GM21529 (cell line): Measurements from ENCODE around the gene PEMT.

Source experiments
- ATAC-seq: cut with Tn5 transposase; IDR thresholded peaks from one replicate; pipeline ENCODE4 v1.9.1; 2021; ENCODE audit not compliant: unreplicated experiment

The PEMT gene

DNA sequence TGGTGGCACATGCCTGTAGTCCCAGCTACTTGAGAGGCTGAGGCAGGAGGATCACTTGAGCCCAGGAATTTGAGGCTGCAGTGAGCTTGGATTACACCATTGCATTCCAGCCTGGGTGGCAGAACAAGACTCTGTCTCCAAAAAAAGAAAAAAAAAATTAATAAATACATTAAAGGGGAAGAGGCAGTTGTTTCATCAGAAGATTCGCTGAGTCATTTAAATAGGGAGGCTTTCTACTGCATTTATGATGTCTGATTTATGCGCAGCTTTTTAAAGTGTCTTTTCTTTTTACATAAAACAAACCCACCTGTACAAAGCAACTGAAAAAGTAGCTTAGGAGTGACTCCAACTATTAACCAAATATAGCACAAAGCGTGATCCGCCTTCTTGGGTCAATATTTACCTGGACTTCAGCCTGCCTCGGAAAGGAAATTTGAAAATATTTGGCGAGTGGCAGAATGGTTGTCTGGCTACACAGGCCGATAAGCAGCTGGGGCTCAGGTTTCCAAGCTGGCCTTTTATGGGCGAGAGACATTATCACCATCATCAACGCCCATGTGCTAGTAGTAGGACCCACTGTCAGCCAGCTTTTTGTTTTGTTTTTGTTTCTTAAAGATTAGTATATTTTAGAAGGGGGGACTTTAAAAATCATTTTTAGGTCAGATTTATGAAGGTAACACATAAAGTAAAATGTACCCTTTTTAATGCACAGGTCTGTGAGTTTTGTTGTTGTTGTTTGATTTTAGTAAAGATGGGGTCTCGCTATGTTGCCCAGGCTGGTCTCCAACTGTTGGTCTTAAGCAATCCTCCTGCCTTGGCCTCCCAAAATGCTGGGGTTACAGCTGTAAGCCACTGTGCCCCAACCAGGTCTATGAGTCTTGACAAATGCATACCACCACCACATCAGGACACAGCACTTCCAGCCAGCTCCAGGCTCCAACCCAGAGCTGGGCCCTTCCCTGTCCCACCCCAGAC is 52.8 kb downstream of the PEMT start:
- no peak for ATAC-seq

DNA sequence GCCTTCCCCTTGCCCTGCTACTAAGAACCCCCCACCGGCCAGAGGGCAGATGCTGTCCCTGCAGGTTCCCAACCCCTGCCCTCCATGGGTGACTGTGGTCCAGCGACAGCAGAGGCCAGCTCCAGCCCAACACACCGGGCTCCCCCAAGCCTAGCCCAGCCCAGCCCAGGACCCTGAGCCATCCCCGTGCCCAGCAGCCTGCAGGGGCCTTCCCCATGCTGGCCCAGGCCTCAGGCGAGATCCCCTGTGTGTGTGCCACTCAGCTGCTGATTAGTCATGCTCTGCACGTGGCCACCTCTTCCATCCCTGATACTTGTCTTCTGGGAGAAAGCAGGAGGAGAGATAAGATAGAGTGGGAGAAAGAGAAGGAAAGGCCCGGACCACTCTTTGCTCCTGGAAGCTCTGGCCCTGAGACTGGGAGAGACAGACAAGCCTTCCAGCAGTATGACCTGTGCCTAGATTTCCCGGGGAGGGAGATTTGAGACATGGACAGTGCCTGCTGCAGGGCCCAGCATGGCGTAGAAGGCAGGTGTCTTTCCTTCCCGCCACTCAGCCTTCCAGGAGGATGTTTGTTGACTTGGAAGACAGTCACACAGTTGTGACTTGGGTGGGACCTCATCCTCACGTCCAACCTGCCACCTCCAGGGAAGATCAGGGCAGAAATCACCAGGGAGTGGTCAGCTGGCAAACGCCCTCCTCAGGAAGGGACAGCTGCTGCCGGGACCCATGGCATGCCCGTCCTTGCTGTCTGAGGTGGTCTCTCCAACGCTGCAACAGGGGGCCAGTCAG is 54.0 kb downstream of the PEMT start:
- no peak for ATAC-seq

DNA sequence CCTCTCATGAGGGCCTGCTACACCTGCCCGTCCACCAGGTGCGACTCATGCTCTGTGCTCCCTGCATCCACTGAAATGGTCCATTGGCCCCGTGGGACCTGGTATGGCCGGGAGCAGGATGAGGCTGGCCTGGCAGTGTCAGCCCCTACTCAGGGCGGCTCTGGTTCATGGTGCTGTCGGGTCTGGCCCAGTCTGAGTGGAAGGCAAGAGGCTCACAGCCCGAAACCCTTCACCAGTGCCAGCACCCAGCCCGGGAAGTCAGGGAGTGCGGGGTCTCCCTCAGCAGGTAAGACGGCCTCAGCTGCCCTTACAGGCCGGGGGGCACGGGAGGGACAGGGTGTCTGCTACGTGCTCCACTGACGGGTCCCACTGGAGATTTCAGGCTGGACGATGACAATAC is 54.8 kb downstream of the PEMT start:
- ATAC-seq = no peak

DNA sequence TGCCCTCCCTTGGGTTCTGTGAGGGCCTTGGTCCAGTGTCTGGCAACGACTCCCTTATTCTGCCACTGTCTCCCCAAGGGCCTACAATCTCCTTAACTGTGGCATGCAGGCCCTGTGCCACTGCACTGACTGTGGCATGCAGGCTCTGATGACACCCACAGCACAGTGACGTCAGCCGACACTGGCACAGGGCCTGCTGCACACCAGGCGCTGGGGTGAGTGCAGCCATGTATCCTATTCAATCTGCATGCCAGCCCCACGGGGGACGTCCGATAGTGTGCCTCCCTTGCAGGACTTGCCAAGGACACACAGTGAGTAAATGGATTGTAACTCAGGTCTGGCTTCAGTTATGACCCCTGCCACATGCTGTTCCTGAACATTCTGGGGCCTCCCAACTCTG is 55.6 kb downstream of the PEMT start:
- ATAC-seq = no peak

DNA sequence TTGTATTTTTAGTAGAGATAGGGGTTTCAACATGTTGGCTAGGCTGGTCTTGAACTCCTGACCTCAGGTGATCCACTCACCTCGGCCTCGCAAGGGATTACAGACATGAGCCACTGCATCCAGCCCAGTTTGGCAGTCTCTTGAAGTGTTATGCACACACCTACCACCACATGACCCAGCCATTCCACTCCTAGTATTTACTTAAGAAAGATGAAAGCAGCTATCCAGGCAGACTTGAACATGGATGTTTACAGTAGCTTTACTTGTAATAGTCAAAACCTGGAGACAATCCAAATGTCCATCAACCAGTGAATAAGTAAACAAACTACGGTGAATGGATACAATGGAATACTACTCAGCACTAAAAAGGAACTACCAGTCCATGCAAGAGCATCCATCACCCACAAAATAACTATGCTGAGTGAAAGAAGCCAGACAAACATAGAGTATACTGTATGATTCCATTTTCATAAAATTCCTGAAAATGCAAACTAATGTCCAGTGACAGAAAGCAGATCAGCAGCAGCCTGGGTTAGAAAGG is 57.5 kb downstream of the PEMT start:
- no peak for ATAC-seq

DNA sequence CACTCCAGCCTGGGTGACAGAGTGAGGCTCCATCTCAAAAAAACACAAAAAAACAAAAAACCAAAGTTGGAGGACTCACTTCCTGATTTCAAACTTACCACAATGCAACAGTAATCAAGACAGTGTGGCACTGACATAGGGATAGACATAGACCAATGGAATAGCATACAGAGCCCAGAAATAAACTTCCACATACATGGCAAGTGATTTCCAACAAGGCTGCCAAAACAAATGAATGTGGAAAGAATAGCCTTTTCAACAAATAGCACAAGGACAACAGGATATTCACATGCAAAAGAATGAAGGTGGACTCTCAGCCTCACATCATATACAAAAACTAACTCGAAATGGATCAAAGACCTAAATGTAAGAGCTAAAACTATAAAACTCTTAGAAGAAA is 58.5 kb downstream of the PEMT start:
- no peak for ATAC-seq

DNA sequence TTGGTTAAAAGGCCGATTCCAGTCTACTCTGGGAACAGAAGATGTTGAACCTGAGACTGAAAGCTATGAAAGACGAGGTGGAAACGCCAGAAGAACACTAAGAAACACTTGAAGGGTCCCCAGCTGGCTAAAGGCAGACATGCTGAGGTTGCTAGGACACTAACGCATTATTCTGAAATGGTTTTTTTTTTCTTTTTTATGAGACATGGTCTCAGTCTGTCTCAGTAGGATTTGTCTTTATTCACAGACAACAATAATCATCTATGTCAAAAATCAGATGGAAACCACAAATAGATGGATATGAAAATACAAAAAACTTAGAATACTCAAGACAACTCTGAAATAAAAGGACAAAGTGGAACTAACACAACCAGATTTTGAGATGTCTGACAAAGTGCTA is 60.4 kb downstream of the PEMT start:
- ATAC-seq = no peak

DNA sequence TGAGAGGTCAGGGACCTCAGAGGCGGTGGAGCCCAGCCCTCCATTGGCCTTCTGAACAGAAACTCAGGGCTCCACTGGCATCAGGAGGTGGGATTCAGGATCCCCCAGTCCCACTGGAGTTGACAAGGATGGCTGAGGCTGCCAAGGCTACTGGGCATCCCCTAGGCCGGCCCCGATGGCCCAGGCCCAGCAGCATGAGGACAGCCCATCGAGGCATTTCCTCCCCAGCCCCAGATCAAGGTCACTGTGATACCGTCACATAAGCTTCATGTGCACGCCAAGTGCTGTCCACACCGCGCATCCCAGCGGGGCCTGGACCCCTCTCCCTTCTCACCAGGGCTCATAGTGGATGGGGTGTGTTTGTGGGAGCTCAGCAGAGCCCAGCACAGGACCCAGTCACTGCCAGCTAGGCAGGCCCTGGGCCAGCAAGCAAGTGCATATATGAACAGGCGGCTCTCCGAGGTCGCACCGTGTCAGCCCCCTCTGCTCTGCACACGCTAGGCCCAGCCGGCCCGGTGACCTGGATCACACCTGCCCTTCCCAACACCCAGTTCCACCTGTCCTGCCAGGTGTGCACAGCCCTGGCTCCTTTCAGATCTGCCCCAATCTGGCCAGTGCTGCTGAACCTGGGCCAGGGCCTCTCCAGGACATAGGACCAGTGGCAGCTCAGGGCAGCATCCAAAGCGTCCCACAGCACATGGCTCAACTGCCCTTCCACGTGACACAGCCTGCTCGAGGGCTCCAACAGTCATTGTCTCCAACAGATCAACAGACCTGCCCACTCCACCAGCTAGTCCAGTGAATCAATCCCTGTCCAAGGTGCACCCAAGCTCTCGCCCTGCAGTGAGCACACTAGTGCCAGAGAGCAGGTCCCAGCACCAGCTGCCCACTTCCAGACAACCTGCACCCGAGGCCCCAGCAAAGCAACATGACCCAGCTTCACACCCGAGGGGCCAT is 62.5 kb downstream of the PEMT start:
- no peak for ATAC-seq

DNA sequence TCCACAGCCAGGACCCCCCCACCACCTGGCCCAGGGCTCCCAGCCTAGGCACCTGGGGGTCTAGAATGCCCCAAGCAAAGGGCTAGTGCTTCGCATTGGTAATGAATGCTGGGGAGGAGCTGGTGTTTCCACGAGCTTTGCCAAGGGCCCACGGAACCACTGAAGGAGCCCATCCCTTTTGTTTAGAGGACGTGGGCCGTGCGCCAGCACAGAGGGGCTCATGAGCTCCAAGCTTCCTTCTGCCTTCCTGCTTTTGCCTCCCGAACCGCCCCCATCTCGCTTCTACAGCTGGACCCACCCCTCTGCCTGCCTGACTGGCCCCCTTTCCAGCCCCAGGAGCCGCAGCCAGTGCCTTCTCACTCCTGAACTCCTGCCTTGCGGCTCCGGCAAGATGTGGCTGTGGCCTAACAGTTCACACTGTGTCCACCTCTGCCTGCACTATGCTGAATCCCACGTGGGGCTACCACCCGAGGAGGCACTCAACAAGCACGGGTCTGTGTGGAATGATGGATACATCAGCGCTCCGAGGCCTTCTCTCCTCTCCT is 63.5 kb downstream of the PEMT start:
- ATAC-seq = no peak

DNA sequence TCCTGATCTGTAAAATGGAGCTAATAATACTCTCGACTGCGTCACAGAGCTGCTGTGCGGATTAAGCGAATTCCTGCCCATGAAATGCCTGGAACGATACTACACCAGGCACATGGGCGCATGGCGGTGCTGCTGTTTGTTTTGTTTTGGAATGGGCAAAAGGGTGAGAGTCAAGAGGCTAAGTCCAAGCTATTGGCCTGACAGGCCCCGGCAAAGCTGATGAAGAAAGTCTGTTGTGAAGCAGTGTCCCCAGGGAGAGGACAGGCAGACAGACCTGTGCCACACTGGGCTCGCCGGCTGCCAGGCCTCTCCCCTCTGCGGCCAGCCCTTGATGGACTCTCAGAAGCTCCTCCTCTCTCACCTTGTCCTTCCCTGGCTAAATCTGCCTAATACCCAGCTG is 64.0 kb downstream of the PEMT start:
- no peak for ATAC-seq

DNA sequence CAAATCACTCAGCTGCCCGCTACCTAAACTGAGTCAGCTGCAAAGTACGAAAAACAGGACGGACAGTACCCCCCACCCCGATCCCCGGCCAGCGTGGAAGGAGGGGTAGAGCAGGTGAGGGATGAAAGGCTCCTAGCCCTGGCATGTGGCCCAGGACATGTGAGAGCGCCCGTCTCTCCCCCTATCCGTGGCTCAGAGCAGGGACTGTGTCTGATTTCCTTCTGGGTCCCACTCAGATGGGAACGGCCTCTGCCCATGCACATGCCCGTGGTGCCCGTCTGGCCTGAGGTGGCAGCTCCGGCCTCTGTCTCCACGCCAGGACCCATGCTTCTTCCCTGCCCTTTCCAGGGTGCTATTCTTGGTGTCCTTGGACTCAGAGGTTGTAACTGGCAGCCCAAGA is 65.1 kb downstream of the PEMT start:
- ATAC-seq = no peak

DNA sequence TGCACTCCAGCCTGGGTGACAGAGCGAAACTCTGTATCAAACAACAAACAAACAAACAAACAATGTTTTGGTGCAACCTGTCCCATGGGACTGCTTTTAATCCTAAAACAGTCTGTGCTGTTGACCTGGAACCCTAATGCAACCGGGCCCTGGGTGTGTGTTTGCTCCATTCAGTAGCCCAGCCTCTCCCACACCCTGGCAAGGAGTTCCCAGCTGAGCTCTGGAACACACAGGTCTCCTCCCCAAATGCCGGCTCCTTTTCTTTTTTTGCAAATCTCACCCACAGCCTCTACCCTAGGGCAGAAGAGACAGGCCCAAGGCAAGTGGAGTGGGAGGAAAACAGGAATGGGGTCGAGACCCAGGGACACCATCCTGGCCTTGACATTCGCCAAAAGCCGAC is 65.6 kb downstream of the PEMT start:
- ATAC-seq = no peak

DNA sequence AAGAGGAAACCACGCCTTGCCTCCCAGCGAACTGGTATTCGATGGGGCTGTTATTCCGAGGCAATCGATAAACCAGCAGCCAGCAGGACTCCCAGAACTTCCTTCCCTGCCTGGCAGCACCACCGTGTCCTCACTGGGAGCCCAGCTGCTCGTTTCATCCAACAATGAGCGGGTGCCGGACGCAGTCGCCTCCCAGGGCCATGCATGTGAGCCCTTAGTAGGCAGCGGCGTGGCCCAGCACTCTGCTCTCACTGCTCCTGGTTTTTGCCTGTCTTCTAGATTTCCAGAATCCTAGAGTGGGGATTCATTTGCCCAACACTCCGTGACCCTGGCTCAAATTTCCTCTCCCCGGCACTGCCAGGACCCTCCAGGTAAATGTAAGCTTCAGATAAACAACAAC is 66.2 kb downstream of the PEMT start:
- no peak for ATAC-seq

DNA sequence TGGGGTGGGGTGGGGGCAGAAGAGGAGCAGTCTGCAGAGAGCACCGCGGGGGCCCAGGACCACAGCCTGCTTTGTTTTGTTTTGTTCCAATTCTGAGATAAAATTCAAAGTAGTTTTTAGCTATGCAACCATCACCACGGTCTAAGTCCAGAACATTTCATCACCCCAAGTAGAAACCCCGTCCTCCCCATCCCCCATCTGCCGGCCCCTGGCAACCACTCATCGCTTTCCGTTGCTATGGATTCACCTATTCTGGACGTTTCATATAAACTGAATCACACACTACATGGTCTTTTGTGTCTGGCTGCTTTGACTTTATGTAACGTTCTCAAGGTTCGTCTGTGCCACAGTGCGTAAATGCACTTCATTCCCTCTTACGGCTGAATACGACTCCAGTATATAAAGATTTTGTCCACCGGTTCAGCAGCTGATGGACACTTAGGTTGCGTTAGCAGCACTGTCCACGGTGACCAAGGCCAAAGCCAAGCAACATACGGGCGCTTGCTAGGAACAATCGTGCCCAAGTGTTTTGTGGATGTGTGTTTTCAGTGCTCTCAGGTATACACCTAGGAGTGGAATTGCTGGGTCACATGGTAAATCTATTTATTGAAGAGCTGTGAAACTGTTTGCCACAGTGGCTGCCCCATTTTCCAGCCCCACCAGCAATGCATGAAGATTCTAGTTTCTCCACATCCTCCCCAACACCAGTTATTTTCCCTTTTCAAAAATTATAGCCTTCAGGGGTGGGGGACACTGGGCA is 67.6 kb downstream of the PEMT start:
- ATAC-seq = no peak

DNA sequence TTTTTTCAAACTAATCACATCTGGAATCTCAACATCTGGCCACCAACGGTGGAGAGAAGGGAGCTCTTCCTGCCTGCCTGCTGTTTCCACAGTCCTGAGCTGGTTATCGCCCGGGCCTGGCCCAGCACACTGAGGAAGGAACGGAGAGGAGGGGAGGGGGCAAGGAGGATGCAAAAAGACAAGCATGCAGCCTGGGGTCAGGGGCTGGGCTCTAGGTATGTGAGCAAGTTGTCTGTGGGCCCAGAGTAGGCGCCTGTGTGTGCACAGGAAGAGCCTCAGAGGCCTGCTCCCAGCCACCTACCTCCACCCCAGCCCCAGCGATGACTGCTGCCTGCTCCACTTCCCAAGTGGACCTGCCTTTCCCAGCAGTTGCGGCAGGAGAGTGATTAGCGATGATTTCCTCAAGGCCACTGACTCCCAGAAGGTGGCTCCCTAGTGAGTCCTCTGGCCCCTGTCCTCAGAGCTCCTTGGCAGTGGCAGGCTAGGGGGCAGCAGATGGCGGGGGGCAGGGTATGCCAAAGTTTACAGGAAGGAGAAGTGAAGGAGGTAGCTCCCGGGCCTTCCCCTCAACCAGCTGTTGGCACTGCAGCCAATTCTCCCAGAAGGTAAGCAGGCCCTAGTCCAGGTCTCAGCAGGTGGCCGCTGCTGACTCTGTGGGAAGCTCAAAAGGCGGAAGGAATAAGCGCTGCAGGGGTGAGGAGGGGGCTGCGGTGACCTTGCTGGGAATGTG is 68.3 kb downstream of the PEMT start:
- no peak for ATAC-seq

DNA sequence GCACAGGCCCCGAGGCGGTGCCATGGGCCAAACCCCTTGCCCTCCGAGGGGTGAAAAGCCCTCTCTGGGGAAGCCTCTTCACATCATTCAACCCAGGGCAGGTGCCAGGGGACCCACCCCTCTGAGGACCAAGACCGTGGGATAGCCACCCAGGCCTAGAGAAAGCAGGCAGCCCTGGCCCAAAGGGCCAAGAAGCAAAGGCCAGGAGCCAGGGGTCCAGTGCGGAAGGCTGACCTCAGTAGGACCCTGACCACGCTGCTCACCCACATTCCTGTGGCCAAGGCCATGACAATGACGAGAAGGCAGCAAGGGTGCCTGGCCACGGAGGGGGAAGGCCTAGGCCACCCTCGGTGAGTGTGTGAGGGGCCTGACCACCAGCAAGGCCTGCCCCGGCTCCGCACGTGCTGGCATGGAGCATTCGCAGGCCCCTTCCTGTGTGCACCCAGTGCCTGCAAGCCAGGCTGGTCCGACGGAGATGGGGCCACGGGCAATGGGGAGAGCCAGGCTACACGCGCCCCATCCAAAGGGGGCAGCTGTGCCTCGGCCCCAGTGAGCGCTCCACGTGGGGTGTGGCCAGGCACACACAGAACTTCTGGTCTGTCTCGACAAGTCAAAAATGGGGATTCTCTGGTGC is 70.8 kb downstream of the PEMT start:
- no peak for ATAC-seq

DNA sequence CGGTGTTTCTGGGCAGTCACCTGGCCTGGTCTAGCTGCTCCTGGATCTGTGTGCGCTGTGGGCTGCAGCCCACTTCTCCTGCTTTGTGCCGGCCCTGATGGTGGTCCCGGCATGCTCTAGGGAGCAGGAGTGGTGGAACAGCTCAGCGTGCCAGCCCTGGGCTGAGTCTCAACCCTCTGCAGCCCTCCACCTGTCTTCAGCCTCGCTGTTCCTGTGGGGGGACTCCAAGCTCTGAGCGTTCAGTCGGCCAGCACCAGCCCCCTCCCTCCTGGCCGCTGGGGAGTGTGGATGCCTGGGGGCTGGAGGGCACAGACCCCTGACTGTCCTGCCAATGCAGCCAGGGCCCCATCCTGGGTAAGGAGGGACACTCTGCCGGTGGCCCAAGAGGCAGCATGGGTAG is 71.6 kb downstream of the PEMT start:
- no peak for ATAC-seq

DNA sequence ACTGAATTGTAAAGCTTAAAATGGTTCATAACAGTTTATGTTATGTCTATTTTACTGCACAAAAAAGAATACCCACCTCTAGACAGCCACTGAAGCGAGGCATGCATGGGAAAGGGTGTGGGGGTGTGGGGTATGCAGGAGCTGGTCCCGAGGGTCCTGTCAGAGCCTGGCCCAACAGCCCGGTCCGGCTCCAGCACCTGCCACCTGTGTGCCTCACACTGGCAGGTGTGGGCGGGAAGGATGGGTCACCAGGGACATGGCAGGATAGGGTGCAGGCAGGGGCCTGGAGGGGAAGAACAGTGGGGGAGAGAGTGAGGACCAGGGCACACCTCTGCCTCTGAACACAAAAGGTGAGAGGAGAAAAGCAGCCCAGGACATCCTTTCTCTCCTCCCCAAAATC is 72.6 kb downstream of the PEMT start:
- ATAC-seq = no peak

DNA sequence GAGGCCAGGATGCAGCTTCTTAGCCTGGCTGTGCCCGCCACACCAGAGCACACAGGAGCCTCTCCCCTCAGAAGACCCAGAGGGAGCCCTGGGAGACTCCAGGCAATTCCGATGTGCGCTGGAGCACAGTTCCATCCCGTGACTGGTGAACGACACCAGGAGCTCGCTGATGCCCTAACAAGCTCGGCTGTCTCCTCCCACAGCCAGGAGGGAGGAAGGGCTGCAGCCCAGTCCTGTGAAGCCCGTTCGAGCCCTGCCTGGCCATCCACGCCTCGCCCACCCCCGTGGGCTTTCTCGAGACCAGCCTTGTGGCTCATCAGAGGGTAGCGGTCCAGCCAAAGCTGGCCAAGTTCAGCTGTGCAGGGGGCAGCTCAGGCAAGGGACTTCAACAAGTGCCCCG is 73.5 kb downstream of the PEMT start:
- ATAC-seq = no peak
